Measurements from ENCODE around the gene RARS2.
"Not testable (repeated sequence)": the region's sequence is repeated elsewhere in the genome, so short reads cannot be mapped to it uniquely, and the experiment has no call there.

RARS2 gene

DNA sequence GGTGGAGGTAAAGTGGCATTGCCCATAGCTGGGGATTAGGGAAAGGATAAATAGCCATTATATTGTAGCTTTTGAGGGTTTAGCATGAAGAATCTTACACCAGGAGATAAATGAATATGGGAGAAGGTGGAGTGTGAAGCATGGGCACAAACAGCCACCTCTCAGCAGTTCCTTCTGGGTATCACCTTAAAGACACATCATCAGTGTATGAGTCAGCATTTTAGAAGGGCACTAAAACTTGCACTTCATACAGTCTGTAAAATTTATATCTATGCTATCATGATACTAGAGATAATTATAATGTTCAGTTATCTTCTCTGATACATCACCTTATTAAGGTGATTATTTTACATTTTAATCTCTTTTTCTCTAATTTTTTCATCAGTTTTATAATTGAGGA, 91.7 kb downstream of the RARS2 start:
- peak; percentile 10 for DNase-seq

DNA sequence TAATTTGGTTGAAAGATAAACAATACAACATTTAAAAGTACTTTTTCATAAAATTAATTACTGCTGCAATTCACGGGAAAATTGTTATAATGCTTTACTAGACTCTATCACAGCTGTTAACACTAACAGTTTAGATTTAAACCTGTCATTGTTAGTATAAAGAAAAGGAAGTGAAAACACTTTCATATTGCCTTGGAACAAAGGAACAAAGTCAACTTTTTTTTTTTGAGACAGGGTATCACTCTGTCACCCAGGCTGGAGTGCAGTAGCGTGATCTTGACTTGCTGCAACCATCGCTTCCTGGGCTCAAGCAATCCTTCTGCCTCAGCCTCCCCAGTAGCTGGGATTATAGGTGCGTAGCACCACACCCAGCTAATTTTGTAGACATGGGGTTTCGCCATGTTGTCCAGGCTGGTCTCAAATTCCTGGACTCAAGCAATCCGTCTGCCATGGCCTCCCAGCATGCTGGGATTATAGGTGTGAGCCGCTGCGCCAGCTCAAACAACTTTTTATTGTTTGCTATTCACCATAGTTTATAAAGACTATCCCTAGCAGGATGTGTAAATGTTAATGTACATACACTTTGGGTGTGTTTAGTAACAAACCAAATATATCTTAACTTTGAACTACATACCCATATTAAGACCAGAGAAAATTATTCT, 94.9 kb downstream of the RARS2 start:
- DNase-seq, result no peak

DNA sequence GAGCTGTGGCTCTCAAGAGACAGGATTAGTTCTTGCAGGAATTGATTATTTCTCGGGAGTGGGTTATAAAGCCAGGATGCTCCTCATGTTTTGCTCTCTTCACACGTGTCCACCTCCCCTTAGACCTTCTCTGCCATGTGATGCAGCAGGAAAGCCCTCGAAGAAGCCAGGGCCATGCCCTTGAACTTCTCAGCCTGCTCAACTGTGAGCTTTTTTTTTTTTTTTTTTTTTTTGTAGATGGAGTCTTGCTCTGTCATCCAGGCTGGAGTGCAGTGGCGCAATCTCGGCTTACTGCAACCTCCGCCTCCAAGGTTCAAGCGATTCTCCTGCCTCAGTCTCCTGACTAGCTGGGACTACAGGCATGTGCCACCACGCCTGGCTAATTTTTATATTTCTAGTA, 100.5 kb downstream of the RARS2 start:
- DNase-seq, result not testable (repeated sequence)

DNA sequence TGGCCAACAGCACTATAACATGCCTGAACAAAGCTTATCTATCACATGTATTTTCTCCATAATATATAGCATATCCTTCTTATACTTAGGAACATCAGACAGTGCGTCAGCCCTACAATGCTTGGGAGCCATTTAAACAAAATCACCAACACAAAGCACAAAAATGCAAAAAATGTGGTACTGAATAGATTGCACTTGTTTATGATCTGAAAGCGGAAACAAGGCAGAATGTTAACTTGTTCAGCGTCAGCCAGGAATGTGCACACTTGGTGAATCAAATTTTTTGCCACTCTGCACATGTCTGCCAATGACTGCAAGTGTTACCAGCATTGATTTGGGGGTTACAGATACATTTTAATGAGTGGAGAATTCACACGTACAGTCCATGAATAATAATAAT, 102.2 kb downstream of the RARS2 start:
- DNase-seq, result no peak

DNA sequence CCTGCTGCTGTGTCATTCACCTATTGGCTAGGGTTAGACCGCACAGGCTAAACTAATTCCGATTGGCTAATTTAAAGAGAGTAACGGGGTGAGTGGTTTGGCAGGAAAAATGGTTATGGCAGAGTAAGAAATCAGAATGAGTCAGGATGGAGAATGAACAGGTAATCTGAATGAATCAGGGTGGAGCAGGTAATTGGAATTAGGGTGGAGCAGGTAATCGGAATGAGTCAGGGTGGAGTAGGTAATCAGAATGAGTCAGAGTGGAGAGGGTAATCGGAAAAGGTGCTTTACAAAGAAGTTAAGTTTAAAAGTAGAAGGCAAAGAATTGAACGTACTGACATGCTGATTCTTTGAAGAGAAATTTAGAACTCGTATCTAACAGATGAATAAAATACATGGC, 105.3 kb downstream of the RARS2 start:
- DNase-seq, result no peak

DNA sequence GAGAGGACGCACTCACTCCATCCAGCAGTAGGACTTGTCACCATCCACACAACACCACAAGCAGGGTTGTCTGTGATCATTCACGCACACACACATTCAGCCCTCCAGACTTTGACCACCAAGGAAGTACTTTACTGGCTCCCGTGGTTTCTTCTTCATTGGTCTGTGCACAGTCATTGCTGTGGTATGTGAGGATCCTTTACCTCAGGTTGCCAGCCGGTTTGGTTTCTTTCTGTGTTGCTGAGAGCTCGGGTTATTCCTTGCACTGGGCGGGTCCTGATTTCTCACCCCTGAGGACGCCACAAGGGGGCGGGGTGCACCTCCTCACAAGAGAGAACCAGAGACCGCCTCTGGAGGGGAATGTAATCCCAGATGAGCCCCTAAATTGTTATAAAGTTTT, 105.9 kb downstream of the RARS2 start:
- DNase-seq, result peak; percentile 17

DNA sequence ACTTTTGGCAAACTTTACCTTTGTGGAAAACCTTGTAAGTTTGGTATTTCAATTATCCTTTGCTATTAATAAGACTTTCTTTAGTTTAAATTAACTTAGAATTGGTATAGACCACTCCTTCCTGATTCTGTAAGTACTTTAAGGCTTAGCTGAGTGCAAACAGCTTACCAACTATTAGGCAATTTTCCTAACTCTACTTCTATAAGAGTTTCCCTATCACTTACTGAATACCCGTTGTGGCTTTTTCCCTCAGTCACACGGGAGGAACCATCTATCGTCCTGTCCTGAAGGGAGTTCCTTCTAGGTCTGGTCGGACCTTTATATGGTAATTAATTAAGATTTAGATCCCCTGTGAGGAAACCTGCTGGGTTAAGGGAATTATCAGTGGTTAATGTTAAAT, 107.4 kb downstream of the RARS2 start:
- no peak for DNase-seq

DNA sequence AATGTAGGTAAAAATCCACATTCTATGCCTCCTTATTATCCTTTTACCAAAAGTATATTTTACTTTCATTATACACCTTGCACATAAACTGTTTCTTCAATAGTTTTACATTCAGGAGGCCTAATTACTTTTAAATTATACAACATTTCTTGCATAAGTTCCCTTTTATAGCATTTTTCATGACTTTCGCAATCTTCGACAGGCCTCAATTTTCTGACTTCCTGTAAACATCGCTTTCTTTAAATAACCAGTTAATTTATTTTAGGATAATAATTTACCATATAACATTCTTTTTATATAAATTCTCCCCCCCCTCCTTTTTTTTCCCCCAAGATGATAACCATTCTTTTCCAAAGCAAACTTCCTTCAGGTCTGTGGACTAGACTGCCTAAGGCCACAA, 107.9 kb downstream of the RARS2 start:
- no peak for DNase-seq

DNA sequence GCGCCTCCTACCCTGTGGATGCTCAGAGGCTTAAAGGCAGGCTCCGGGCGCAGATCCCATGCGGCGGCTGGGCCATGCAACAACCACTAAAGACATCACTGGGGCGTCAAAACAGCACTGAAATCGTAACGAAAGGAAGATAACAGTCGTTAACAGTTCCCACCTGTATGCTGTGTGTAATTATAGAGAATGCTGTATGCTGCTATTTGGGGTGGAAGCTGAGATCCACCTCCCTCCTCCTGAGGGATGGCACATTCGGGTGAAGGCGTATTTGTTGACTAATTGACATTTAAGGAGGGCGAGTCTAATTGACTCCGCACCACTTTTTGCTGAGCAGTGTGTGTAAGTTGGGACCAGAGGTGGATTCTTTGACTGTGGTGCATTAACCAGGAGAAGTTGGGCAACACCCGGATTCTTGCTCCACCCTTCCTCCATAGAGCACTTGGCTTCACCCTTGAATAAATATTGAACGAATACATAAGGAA, 116.3 kb downstream of the RARS2 start:
- peak; percentile 72 for DNase-seq

DNA sequence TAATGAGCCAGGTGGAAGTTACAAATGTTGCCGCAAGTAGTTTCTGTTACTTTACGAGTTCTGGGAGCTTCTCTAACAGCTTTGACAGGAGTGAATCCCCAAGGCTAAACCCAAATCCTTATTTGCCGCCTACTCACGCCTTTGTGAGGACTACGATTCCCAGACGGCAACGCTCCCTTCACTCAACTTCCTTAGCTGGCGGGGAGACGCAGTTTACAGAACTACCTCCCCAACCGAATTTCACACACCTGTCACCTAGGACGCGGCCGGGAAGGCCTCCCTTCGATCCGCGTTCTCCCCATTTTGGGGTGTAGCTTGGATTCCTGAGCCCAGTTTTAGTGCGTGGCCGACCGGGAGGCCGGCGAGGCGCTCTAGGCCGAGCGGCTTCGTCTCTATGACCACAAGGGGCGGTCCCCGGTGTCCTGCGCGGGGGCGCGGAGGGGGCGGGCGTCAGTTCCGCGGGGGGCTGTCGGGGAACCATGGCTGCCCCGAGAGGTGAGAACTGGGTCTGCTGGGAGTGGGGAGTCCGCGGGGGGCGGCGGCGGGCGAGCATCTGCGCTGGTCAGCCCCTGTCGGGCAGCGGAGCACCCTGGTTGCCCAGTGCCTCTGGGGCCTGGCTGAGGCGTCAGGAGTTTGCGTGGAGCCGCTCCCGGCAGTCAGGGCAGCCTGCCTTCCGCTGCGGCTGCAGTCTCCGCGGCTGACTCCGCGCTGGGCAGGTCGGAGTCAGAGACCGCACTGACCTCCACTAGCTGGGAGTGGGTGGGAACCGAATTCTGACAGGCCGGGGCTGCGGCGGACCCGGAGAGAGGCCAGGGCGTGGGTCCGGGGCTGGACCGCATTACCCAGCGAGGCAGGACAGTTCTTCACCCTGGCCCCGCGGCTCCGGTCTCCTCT, 117.0 kb downstream of the RARS2 start, which contains the start of gene SLC35A1:
Gene SLC35A1 (plus strand): TSS at position 450 of the 894 bp plus-strand sequence. CDS start 30 bp downstream, at position 480.
- DNase-seq, result peak; percentile 85

DNA sequence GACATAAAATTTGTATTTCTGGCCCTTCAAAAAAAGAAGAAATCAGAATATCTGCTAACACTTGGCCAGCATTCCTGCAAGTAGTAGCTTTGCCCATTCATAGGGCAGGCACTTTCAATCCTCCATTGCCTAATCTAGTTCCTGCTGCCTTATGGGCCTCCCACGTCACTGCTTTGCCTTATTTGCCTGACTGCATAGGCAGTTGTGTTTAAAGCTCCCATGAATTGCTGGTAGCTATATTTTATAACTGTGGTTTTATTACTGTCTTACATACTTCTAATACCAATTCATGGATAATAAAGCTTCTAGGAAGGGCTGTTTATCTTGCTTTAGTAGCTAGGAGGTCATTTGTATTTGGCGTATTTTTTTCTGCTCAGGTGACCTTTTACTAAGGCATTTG, 124.7 kb downstream of the RARS2 start:
- no peak for DNase-seq
